ENCODE results near the gene APBA2.

- TF ChIP-seq CTCF (IDR thresholded peaks at IDR 0.05) (no peak), POLR2A (IDR thresholded peaks at IDR 0.05) (no peak)
Measured at GRCh38 chr15:29088666-29089065, 202.9 kb downstream of the APBA2 start.
